IMR-90 (cell line): ENCODE data around the gene SLC38A5. TPM values are rescaled to one million over a fixed set of nuclear protein-coding genes. Genes with fewer than 3 reads are reported as not detected.

Source experiments
- ATAC-seq: fragments of 200-7000 bp; cut with Tn5 transposase; 2 replicates; pipeline ENCODE4 v1.9.1; 2020; ENCODE audit warnings: low read depth, mild to moderate bottlenecking, moderate library complexity
- BruUV-seq: library from RNA; stranded (reverse); fragments of 400-500 nt; replicated peaks from 2 replicates; lab custom pipeline; 2021; lab: Mats Ljungman, UMichigan
- CTCF ChIA-PET: fragments of 300-600 bp; formaldehyde crosslinking; extraction: SDS; loops from one replicate; lab custom pipeline; 2021; ENCODE audit warnings: antibody characterized with exemption; lab: Yijun Ruan, JAX
- POLR2A ChIA-PET: fragments of 300-600 bp; sonication (Branson Sonifier 250); formaldehyde crosslinking; loops from one replicate; lab custom pipeline; 2022; ENCODE audit warnings: antibody characterized with exemption; ENCODE audit not compliant: unreplicated experiment; lab: Charles Lee
- DNase-seq: peaks from one replicate; pipeline ENCODE4 v3.0.0; 2013
- H2AFZ ChIP-seq: replicated peaks from 2 replicates; pipeline ENCODE3; 2013; ENCODE audit warnings: low read length, mild to moderate bottlenecking; ENCODE audit not compliant: poor library complexity
- H2AK5ac ChIP-seq: 2 replicates; pipeline ENCODE4 v1.6.1; 2013; ENCODE audit warnings: low read depth, low read length, inconsistent platforms
- H2AK9ac ChIP-seq: replicated peaks from 2 replicates; pipeline ENCODE3; 2013; ENCODE audit warnings: mild to moderate bottlenecking, low read depth, low read length, moderate library complexity; ENCODE audit not compliant: poor library complexity
- H2BK120ac ChIP-seq: 2 replicates; pipeline ENCODE4 v1.6.1; 2013; ENCODE audit warnings: low read depth, low read length, inconsistent platforms
- H2BK15ac ChIP-seq: 3 replicates; pipeline ENCODE4 v1.6.1; 2013; ENCODE audit warnings: low read depth, low read length, inconsistent platforms
- H2BK20ac ChIP-seq: 2 replicates; pipeline ENCODE4 v1.6.1; 2013; ENCODE audit warnings: low read depth, mild to moderate bottlenecking, inconsistent platforms, low read length, moderate library complexity
- H2BK5ac ChIP-seq: 2 replicates; pipeline ENCODE4 v1.6.1; 2013; ENCODE audit warnings: mild to moderate bottlenecking, low read depth, low read length, inconsistent platforms; ENCODE audit not compliant: poor library complexity, severe bottlenecking
- H3K14ac ChIP-seq: replicated peaks from 2 replicates; pipeline ENCODE4 v1.6.1; 2013; ENCODE audit warnings: low read depth, low read length, inconsistent platforms
- H3K18ac ChIP-seq: 2 replicates; pipeline ENCODE4 v1.6.1; 2013; ENCODE audit warnings: low read depth, low read length, control low read depth
- H3K23ac ChIP-seq: 2 replicates; pipeline ENCODE4 v1.6.1; 2013; ENCODE audit warnings: low read depth, low read length, inconsistent platforms
- H3K27ac ChIP-seq: 2 replicates; pipeline ENCODE4 v1.5.1; 2013; ENCODE audit warnings: mild to moderate bottlenecking, control low read depth, low read length; ENCODE audit not compliant: insufficient read depth
- H3K27me3 ChIP-seq: 2 replicates; pipeline ENCODE4 v1.6.1; 2013; ENCODE audit warnings: low read length; ENCODE audit not compliant: control insufficient read depth, insufficient read depth
- H3K36me3 ChIP-seq: 2 replicates; pipeline ENCODE4 v1.6.1; 2013; ENCODE audit warnings: low read length, mixed read lengths; ENCODE audit not compliant: control insufficient read depth, insufficient read depth
- H3K4ac ChIP-seq: 2 replicates; pipeline ENCODE4 v1.6.1; 2013; ENCODE audit warnings: low read depth, low read length, inconsistent platforms
- H3K4me1 ChIP-seq: 2 replicates; pipeline ENCODE4 v1.6.1; 2013; ENCODE audit warnings: low read length, mixed read lengths; ENCODE audit not compliant: control insufficient read depth, insufficient read depth
- H3K4me2 ChIP-seq: 2 replicates; pipeline ENCODE4 v1.6.1; 2013; ENCODE audit warnings: low read depth, mild to moderate bottlenecking, control low read depth, low read length, moderate library complexity
- H3K4me3 ChIP-seq: 2 replicates; pipeline ENCODE4 v1.5.1; 2013; ENCODE audit warnings: low read depth, mild to moderate bottlenecking, control low read depth, low read length, moderate library complexity; ENCODE audit not compliant: insufficient read depth
- H3K56ac ChIP-seq: 2 replicates; pipeline ENCODE4 v1.6.1; 2013; ENCODE audit warnings: low read length, inconsistent platforms; ENCODE audit not compliant: insufficient read depth; ENCODE audit errors: extremely low read depth
- H3K79me1 ChIP-seq, 2 experiments: 2 replicates each; pipeline ENCODE4 v1.6.1; 2013; ENCODE audit warnings: low read length in 2 of 2, inconsistent platforms in 1 of 2, low read depth in 1 of 2
- H3K9ac ChIP-seq: 2 replicates; pipeline ENCODE4 v1.6.1; 2013; ENCODE audit warnings: low read depth, low read length, control low read depth
- H3K9me1 ChIP-seq: 2 replicates; pipeline ENCODE4 v1.6.1; 2013; ENCODE audit warnings: low read length, inconsistent platforms; ENCODE audit not compliant: insufficient read depth
- H3K9me3 ChIP-seq: 2 replicates; pipeline ENCODE4 v1.6.1; 2013; ENCODE audit warnings: low read length; ENCODE audit not compliant: control insufficient read depth, insufficient read depth
- H4K20me1 ChIP-seq: 2 replicates; pipeline ENCODE4 v1.6.1; 2013; ENCODE audit warnings: low read length, inconsistent platforms; ENCODE audit not compliant: insufficient read depth
- H4K5ac ChIP-seq: 2 replicates; pipeline ENCODE4 v1.6.1; 2013; ENCODE audit warnings: mild to moderate bottlenecking, low read depth, low read length, control low read depth
- H4K8ac ChIP-seq, 2 experiments: 2 replicates each; pipeline ENCODE4 v1.6.1; 2013; ENCODE audit warnings: low read depth in 2 of 2, low read length in 2 of 2, control low read depth in 1 of 2, inconsistent platforms in 1 of 2
- H4K91ac ChIP-seq: 2 replicates; pipeline ENCODE4 v1.6.1; 2013; ENCODE audit warnings: low read depth, low read length, inconsistent platforms; ENCODE audit not compliant: insufficient read depth
- POLR2A ChIP-seq: IDR thresholded peaks from 2 replicates; pipeline ENCODE4 v1.6.1; 2012; ENCODE audit warnings: mild to moderate bottlenecking, low read depth, low read length
- WGBS, 2 experiments: methylation state at CpG; one replicate each; pipeline versions ENCODE4 v1.1.5 to v1.1.7; 2013; ENCODE audit warnings: missing lambda C conversion rate in 2 of 2; ENCODE audit not compliant: insufficient read length in 1 of 2; ENCODE audit errors: extremely low coverage in 2 of 2; 5-methylcytosine and 5-hydroxymethylcytosine counted together
- dilution Hi-C: fragments of 300-500 bp; cut with HindIII; formaldehyde crosslinking; loops from one replicate; pipeline ENCODE4 v1.14.3; 2018; ENCODE audit warnings: low sequenced_read_pairs; ENCODE audit not compliant: unreplicated experiment
- in situ Hi-C: fragments of 300-500 bp; cut with MboI; formaldehyde crosslinking; loops from 3 replicates; pipeline ENCODE4 v1.14.3; 2019; ENCODE audit warnings: low sequenced_read_pairs, inconsistent platforms, mixed read lengths
- intact Hi-C: fragments of 100-400 bp; cut with micrococcal nuclease; formaldehyde crosslinking; loops from 2 replicates; pipeline ENCODE4 v1.10.0; 2022
- polyA plus RNA-seq, 3 experiments: library from polyadenylated mRNA; depleted of rRNA; stranded (reverse); fragments of >200 nt; gene quantifications; 2 replicates each; pipeline ENCODE4 v1.2.3, GENCODE V29; 2012; ENCODE audit warnings: low replicate concordance in 1 of 3
- total RNA-seq: library from RNA; depleted of rRNA; stranded (reverse); fragments of >200 nt; gene quantifications from 2 replicates; pipeline ENCODE4 v1.2.3, GENCODE V29; 2012
- TF ChIP-seq, protein P1 (sequence below): fragments of 150-350 bp; IDR thresholded peaks from 2 replicates; pipeline ENCODE4 v1.6.1; 2017; ENCODE audit warnings: mild to moderate bottlenecking, antibody characterized with exemption, low read length, low read depth

SLC38A5 gene
- total and polyA plus RNA-seq, 2 of the 4 experiments (the other 2 are of a cell fraction), result 12.2 to 20.4 TPM

DNA sequence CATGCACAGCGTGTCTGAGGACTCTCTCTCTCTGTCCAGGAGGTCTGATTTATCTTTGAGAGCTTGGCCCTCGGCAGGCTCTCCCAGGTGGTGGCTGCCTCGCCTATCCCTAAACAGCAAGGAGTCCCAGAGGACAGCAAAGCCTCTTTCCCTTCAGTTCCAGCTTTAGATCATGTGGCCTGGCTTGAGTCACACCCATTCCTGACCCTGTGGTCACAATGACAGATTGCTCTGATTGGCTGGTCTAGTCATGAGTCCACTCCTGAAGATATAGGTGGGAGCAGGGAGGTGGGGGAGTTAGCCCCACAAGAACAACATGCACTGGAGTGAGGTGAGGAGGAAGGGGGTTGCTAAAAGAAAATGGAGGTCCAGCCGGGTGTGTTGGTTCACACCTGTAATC, 26.6 kb upstream of the SLC38A5 start:
- Histone ChIP-seq H3K4me2 (no peak overlapping the region), H2AK5ac (peak overlapping the region; percentile 32), H3K9ac (no peak overlapping the region), H3K23ac (no peak overlapping the region), H4K91ac (no peak overlapping the region), H2BK20ac (no peak overlapping the region), H3K4ac (no peak overlapping the region), H3K14ac (no peak overlapping the region), H3K79me1 (no peaks in the 10 kb centered on the region), H2AK9ac (no peak overlapping the region), H3K9me1 (peaks cover 8% of the 10 kb centered on the region), H3K27ac (no peak overlapping the region), H4K20me1 (no peaks in the 10 kb centered on the region), H2BK120ac (no peak overlapping the region), H3K56ac (no peak overlapping the region), H3K4me1 (peaks cover 6% of the 10 kb centered on the region), H3K18ac (no peak overlapping the region), H3K36me3 (no peaks in the 10 kb centered on the region), H4K5ac (no peak overlapping the region), H3K4me3 (no peak overlapping the region), H2AFZ (peak overlapping the region; percentile 65), H2BK15ac (no peak overlapping the region), H3K27me3 (no peaks in the 10 kb centered on the region), H2BK5ac (no peak overlapping the region), H4K8ac (no peak overlapping the region), H3K9me3 (no peaks in the 10 kb centered on the region)
- POLR2A ChIA-PET, result no interaction called here
- no peak for TF ChIP-seq POLR2A
- TF ChIP-seq, protein P1, sequence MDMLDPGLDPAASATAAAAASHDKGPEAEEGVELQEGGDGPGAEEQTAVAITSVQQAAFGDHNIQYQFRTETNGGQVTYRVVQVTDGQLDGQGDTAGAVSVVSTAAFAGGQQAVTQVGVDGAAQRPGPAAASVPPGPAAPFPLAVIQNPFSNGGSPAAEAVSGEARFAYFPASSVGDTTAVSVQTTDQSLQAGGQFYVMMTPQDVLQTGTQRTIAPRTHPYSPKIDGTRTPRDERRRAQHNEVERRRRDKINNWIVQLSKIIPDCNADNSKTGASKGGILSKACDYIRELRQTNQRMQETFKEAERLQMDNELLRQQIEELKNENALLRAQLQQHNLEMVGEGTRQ, result peak; percentile 45; the same call in 1 of the 2 replicates
- CTCF ChIA-PET, result no interaction called here
- in situ Hi-C loops, result loop anchor here (10.0 kb wide), 1 partner anchor 412 kb away; no protein-coding TSS in a partner anchor
- dilution Hi-C loops, result no loop called here
- DNase-seq (peak; percentile 33), ATAC-seq (no peak)
- intact Hi-C loops, result no loop called here
- WGBS, 2 experiments, result no CpG with 5 or more reads among the region's 4 CpGs
- no TSS peak for BruUV-seq
